ENCODE measurements around the gene GNB5. TPM values are rescaled to one million over a fixed set of nuclear protein-coding genes. Genes with fewer than 3 reads are reported as not detected.
A peak's percentile ranks its signal among the peaks of the same experiment; 100 is the strongest.
"Not testable (repeated sequence)": the region's sequence is repeated elsewhere in the genome, so short reads cannot be mapped to it uniquely, and the experiment has no call there.

The GNB5 gene
- total RNA-seq, result 55.5 TPM

DNA sequence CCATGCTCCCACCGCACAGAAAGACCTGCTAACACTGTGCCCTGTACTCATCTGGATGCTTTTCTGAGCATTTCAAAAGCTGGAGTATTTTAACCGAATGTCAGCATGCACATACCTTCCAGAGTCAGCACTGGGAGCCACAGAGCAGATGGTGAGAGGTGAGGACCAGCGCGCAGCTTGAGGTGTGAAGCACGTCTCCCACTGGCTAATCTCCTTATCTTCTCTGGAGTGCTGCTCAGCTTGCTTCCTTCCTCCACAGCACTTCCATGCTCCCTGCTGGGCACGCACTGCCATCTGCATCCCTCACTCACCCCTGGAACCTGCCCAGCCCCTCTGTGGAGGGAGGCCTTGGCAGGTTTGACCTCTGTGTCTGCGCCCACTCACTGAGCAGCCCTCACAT, at the start of gene GNB5:
TSS of gene GNB5 (minus strand) at position 186 of the 400 bp plus-strand sequence. CDS start 6,716 bp downstream, outside the sequence.
- H3K4me1 ChIP-seq (ENCODE audit: insufficient read depth, low read length), result no peaks in the 10 kb centered on the region
- no peak within 1 kb of the TSS for H3K4me3 ChIP-seq (ENCODE audit: low read length)
- no peaks in the 10 kb centered on the region for H3K9me3 ChIP-seq (ENCODE audit: low read depth, low read length)

DNA sequence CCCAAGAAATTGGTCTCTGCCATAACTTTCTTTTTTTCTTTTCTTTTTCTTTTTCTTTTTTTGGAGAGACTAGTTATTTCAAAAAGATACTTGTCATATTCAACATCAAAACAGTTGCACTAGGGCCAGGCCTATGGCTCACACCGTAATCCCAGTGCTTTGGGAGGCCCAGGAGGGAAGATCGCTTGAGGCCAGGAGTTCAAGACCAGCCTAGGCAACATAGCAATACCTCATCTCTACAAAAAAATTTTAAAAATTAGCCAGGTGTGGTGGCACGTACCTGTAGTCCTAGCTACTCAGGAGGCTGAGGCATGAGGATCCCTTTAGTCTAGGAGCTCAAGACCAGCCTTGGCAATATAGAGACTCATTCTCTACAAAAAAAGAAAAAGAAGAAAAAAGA, 49.0 kb upstream of the GNB5 start:
- no peaks in the 10 kb centered on the region for H3K27me3 ChIP-seq (ENCODE audit: insufficient read depth, low read length)
- no peaks in the 10 kb centered on the region for H3K9me3 ChIP-seq (ENCODE audit: low read depth, low read length)
- H3K4me3 ChIP-seq (ENCODE audit: low read length), result no peak overlapping the region
- H3K4me1 ChIP-seq (ENCODE audit: insufficient read depth, low read length), result peaks cover 22% of the 10 kb centered on the region

More for the DNA sequence above, at the start of gene GNB5:
- H3K27me3 ChIP-seq (ENCODE audit: insufficient read depth, low read length), result no peaks in the 10 kb centered on the region

- not testable (repeated sequence) for H3K4me3 ChIP-seq (ENCODE audit: low read length); H3K9me3 ChIP-seq (ENCODE audit: low read depth, low read length); H3K27me3 ChIP-seq (ENCODE audit: insufficient read depth, low read length)
- H3K4me1 ChIP-seq (ENCODE audit: insufficient read depth, low read length), result peaks cover 31% of the 10 kb centered on the region
Measured at GRCh38 chr15:52238989-52239525, 47.9 kb upstream of the GNB5 start.

- no peaks in the 10 kb centered on the region for H3K27me3 ChIP-seq (ENCODE audit: insufficient read depth, low read length)
- H3K9me3 ChIP-seq (ENCODE audit: low read depth, low read length), result no peaks in the 10 kb centered on the region
- no peak overlapping the region for H3K4me3 ChIP-seq (ENCODE audit: low read length)
- H3K4me1 ChIP-seq (ENCODE audit: insufficient read depth, low read length), result peaks cover 33% of the 10 kb centered on the region
Measured at GRCh38 chr15:52238149-52238548, 47.0 kb upstream of the GNB5 start.

DNA sequence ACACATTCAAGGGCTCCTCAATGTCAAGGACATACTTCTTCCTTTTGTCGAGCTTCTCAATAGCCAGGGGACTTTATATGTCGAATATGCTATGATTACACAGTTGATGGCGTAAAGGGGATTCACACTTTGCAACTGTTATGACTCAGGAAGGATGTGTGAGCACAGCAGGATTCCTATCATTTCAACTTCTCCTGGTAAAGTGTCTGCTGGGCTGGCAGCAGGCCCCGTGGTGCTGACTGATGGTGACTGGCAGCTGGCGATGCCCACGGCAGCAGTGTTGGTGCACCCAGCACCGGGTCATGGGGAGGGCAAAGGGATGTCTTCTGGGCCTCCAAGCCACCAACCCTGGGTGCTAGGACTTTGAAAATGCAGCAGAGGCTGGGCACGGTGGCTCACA, 44.8 kb upstream of the GNB5 start:
- no peaks in the 10 kb centered on the region for H3K9me3 ChIP-seq (ENCODE audit: low read depth, low read length)
- H3K4me1 ChIP-seq (ENCODE audit: insufficient read depth, low read length), result peaks cover 42% of the 10 kb centered on the region
- no peak overlapping the region for H3K4me3 ChIP-seq (ENCODE audit: low read length)
- H3K27me3 ChIP-seq (ENCODE audit: insufficient read depth, low read length), result no peaks in the 10 kb centered on the region

- peaks cover 48% of the 10 kb centered on the region for H3K4me1 ChIP-seq (ENCODE audit: insufficient read depth, low read length)
- no peak overlapping the region for H3K4me3 ChIP-seq (ENCODE audit: low read length)
- H3K9me3 ChIP-seq (ENCODE audit: low read depth, low read length), result no peaks in the 10 kb centered on the region
- no peaks in the 10 kb centered on the region for H3K27me3 ChIP-seq (ENCODE audit: insufficient read depth, low read length)
Measured at GRCh38 chr15:52234596-52235541, 43.7 kb upstream of the GNB5 start.

GRCh38 chr15:52233405-52233804, 42.2 kb upstream of the GNB5 start:
- Histone ChIP-seq H3K4me1 (ENCODE audit: insufficient read depth, low read length) (peaks cover 54% of the 10 kb centered on the region), H3K9me3 (ENCODE audit: low read depth, low read length) (no peaks in the 10 kb centered on the region), H3K27me3 (ENCODE audit: insufficient read depth, low read length) (no peaks in the 10 kb centered on the region), H3K4me3 (ENCODE audit: low read length) (no peak overlapping the region)

GRCh38 chr15:52232327-52232726, 41.1 kb upstream of the GNB5 start:
- H3K9me3 ChIP-seq (ENCODE audit: low read depth, low read length), result no peaks in the 10 kb centered on the region
- peaks cover 54% of the 10 kb centered on the region for H3K4me1 ChIP-seq (ENCODE audit: insufficient read depth, low read length)
- no peaks in the 10 kb centered on the region for H3K27me3 ChIP-seq (ENCODE audit: insufficient read depth, low read length)
- no peak overlapping the region for H3K4me3 ChIP-seq (ENCODE audit: low read length)

DNA sequence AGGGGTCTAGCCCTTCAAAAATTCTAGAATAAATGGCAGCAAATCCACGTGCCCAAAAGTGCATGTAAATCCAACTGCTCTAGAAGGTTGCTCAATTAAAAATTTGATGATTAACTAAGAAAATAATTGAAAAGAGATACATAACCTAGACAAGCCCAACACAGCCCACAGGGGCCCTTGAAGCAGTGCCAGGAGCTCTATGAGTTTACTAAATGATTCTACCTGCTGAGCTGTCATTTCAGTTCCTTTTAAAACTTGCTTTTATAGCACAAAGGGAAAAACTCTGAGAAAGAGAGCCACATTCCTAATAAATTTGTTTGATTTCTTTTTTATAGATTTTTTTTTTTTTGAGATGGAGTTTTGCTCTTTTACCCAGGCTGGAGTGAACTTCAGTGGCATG, 38.9 kb upstream of the GNB5 start:
- Histone ChIP-seq H3K4me1 (ENCODE audit: insufficient read depth, low read length) (peaks cover 40% of the 10 kb centered on the region), H3K9me3 (ENCODE audit: low read depth, low read length) (no peaks in the 10 kb centered on the region), H3K27me3 (ENCODE audit: insufficient read depth, low read length) (no peaks in the 10 kb centered on the region), H3K4me3 (ENCODE audit: low read length) (no peak overlapping the region)

DNA sequence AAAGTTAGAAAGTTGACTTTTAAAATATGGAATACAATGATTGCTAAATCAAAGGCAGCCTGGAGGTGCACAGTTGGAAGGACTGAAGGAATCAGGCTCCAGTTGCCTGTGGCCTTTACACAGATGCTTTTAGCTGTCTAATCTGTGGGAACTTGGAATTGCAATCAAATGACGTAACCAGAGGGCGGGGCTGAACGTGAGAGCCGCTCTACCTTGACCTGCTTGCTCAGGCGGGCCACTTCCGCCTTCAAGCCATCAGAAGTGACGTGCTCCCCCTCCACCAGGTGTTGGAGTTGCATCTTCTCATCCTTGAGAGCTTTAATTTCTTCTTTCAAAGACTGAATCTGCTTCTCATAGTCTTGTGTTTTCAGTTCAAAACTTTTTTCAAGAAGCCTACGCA, 37.7 kb upstream of the GNB5 start:
- Histone ChIP-seq H3K4me3 (ENCODE audit: low read length) (no peak overlapping the region), H3K27me3 (ENCODE audit: insufficient read depth, low read length) (no peaks in the 10 kb centered on the region), H3K9me3 (ENCODE audit: low read depth, low read length) (no peaks in the 10 kb centered on the region), H3K4me1 (ENCODE audit: insufficient read depth, low read length) (peaks cover 29% of the 10 kb centered on the region)

- Histone ChIP-seq H3K9me3 (ENCODE audit: low read depth, low read length) (no peaks in the 10 kb centered on the region), H3K4me1 (ENCODE audit: insufficient read depth, low read length) (peaks cover 21% of the 10 kb centered on the region), H3K27me3 (ENCODE audit: insufficient read depth, low read length) (no peaks in the 10 kb centered on the region), H3K4me3 (ENCODE audit: low read length) (no peak overlapping the region)
Measured at GRCh38 chr15:52227456-52227855, 36.3 kb upstream of the GNB5 start.

DNA sequence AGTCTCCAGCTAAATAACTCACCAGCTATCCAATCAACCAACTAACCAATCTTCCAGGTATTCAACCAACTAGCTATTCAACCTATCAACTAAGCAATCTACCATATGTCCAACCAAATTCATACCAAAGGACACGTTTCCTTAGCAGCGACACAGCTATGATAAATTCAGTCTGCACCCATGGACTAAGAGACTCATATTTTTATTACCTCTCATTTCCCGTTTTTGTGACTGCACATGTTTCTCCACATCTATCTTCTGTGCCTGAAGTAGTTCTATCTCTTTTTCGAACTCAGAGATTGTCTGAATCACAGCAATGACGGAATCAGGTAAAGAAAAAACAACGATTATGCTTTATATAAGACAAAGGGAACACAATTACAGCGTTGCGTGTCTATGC, 34.0 kb upstream of the GNB5 start:
- Histone ChIP-seq H3K4me1 (ENCODE audit: insufficient read depth, low read length) (peaks cover 24% of the 10 kb centered on the region), H3K4me3 (ENCODE audit: low read length) (no peak overlapping the region), H3K27me3 (ENCODE audit: insufficient read depth, low read length) (no peaks in the 10 kb centered on the region), H3K9me3 (ENCODE audit: low read depth, low read length) (no peaks in the 10 kb centered on the region)

- peaks cover 14% of the 10 kb centered on the region for H3K4me1 ChIP-seq (ENCODE audit: insufficient read depth, low read length)
- no peaks in the 10 kb centered on the region for H3K27me3 ChIP-seq (ENCODE audit: insufficient read depth, low read length)
- no peaks in the 10 kb centered on the region for H3K9me3 ChIP-seq (ENCODE audit: low read depth, low read length)
- H3K4me3 ChIP-seq (ENCODE audit: low read length), result no peak overlapping the region
Measured at GRCh38 chr15:52224211-52224610, 33.0 kb upstream of the GNB5 start.

- H3K9me3 ChIP-seq (ENCODE audit: low read depth, low read length), result no peaks in the 10 kb centered on the region
- peaks cover 14% of the 10 kb centered on the region for H3K4me1 ChIP-seq (ENCODE audit: insufficient read depth, low read length)
- peak overlapping the region; percentile 10 for H3K4me3 ChIP-seq (ENCODE audit: low read length)
- no peaks in the 10 kb centered on the region for H3K27me3 ChIP-seq (ENCODE audit: insufficient read depth, low read length)
Measured at GRCh38 chr15:52221730-52222129, 30.5 kb upstream of the GNB5 start.

- Histone ChIP-seq H3K4me3 (ENCODE audit: low read length) (peak overlapping the region; percentile 10), H3K27me3 (ENCODE audit: insufficient read depth, low read length) (no peaks in the 10 kb centered on the region), H3K9me3 (ENCODE audit: low read depth, low read length) (no peaks in the 10 kb centered on the region), H3K4me1 (ENCODE audit: insufficient read depth, low read length) (peaks cover 14% of the 10 kb centered on the region)
Measured at GRCh38 chr15:52220937-52221660, 29.9 kb upstream of the GNB5 start.

Data from mononuclear cell (primary cell).